Muscle layer of duodenum (tissue), 2 donors: ENCODE data around the gene PHF1.

Experiments used
- H3K27ac ChIP-seq: one replicate; pipeline ENCODE4 v1.7.0; 2013; ENCODE audit warnings: mild to moderate bottlenecking, low read length
- H3K27me3 ChIP-seq: one replicate; pipeline ENCODE4 v1.7.0; 2013; ENCODE audit warnings: low read depth, mild to moderate bottlenecking, control low read depth, low read length
- H3K36me3 ChIP-seq, 2 donors: one replicate each; pipeline ENCODE4 v1.7.0; 2013; ENCODE audit warnings: low read length in 2 of 2, control low read depth in 1 of 2, mild to moderate bottlenecking in 1 of 2; ENCODE audit not compliant: insufficient read depth in 2 of 2, control insufficient read depth in 1 of 2
- H3K4me1 ChIP-seq, 2 donors: one replicate each; pipeline ENCODE4 v1.7.0; 2013; ENCODE audit warnings: low read length in 2 of 2, mild to moderate bottlenecking in 2 of 2, control low read depth in 1 of 2, moderate library complexity in 1 of 2; ENCODE audit not compliant: insufficient read depth in 2 of 2, control insufficient read depth in 1 of 2
- H3K4me3 ChIP-seq, 2 donors: one replicate each; pipeline ENCODE4 v1.7.0; 2013; ENCODE audit warnings: low read length in 2 of 2, low read depth in 1 of 2, mild to moderate bottlenecking in 1 of 2
- H3K9me3 ChIP-seq, 2 donors: one replicate each; pipeline ENCODE4 v1.7.0; 2013; ENCODE audit warnings: low read length in 2 of 2, control low read depth in 1 of 2, mild to moderate bottlenecking in 1 of 2; ENCODE audit not compliant: control insufficient read depth in 1 of 2
- donor health status: healthy.

The PHF1 gene

DNA sequence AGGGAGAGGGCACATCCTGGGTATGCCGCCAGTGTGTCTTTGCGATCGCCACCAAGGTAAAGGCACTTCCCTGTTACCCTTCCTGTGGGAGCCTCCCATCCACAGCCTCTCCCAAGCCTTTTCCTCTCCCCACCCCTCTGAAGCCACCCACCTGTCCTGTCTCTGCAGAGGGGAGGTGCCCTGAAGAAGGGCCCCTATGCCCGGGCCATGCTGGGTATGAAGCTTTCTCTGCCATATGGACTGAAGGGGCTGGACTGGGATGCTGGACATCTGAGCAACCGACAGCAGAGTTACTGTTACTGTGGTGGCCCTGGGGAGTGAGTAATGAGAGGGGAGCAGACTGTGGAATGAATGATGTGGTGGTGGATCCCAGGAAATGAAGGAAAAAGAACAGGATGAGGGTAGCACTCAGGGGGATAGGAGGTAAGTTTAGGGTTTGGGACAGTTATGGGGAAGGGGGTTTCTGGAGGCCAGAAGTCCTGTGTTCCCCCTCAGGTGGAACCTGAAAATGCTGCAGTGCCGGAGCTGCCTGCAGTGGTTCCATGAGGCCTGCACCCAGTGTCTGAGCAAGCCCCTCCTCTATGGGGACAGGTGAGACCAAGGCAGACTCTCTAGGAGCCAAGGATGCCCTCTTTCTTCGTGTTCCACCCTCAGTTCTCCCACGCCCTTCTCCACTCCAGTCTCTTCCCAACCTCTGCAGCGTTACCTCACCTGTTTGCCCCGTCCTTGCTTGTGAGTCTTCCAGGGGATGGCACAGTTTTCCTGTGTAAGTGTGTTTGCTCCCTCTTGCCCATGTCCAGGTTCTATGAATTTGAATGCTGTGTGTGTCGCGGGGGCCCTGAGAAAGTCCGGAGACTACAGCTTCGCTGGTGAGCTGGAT, 2.7 kb downstream of the PHF1 start:
- no peaks in the 10 kb centered on the region for H3K9me3 ChIP-seq
- no peak overlapping the region for H3K4me3 ChIP-seq
- H3K4me1 ChIP-seq = peaks cover 12 to 46% of the 10 kb centered on the region in 2 donors
- H3K27ac ChIP-seq = no peak overlapping the region
- H3K36me3 ChIP-seq = peaks cover 30 to 52% of the 10 kb centered on the region in 2 donors
- H3K27me3 ChIP-seq = no peaks in the 10 kb centered on the region

DNA sequence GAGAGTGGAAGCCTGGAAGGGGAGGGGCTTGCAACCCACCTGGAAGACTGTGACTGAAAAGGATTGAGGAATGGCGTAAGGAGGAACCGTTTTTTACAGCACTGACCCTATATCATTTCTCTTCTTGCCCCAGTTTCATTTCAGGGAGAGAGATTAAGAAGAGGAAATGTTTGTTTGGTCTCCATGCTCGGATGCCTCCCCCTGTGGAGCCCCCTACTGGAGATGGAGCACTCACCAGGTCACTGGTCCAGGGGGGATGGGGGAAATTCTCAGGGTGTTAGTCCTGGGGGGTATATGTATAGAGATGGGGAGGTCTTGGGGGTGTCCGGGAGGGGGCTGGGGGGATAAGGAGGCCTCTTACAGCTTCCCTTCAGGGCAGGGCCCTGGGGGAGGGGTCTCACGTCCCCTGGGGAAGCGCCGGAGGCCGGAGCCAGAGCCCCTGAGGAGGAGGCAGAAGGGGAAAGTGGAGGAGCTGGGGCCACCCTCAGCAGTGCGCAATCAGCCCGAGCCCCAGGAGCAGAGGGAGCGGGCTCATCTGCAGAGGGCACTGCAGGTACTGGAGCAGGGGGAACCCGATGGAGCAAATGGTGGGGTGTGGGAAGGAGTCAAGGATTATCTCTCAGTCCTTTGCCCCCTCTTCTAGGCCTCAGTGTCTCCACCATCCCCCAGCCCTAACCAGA, 3.9 kb downstream of the PHF1 start:
- Histone ChIP-seq H3K9me3 (no peaks in the 10 kb centered on the region), H3K4me1 (peaks cover 22 to 57% of the 10 kb centered on the region in 2 donors)

DNA sequence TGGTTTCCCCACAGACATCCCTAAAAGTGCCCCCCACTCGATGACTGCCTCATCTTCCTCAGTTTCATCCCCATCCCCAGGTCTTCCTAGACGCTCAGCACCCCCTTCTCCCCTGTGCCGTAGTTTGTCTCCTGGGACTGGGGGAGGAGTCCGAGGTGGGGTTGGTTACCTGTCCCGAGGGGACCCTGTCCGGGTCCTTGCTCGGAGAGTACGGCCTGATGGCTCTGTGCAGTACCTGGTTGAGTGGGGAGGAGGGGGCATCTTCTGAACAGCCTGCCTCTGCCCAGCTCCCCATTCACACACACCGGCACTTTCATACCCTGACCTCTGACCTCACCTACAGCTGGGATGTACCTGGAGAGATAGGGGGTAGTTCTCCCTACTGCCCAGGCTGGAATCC, 5.0 kb downstream of the PHF1 start:
- Histone ChIP-seq H3K36me3 (peaks cover 30 to 52% of the 10 kb centered on the region in 2 donors), H3K27me3 (no peaks in the 10 kb centered on the region), H3K27ac (peak overlapping the region; percentile 84), H3K4me3 (no peak overlapping the region), H3K4me1 (peaks cover 22 to 57% of the 10 kb centered on the region in 2 donors), H3K9me3 (no peaks in the 10 kb centered on the region)

More for the DNA sequence above, 3.9 kb downstream of the PHF1 start:
- Histone ChIP-seq H3K4me3 (no peak overlapping the region), H3K36me3 (peaks cover 30 to 52% of the 10 kb centered on the region in 2 donors), H3K27ac (no peak overlapping the region), H3K27me3 (no peaks in the 10 kb centered on the region)

DNA sequence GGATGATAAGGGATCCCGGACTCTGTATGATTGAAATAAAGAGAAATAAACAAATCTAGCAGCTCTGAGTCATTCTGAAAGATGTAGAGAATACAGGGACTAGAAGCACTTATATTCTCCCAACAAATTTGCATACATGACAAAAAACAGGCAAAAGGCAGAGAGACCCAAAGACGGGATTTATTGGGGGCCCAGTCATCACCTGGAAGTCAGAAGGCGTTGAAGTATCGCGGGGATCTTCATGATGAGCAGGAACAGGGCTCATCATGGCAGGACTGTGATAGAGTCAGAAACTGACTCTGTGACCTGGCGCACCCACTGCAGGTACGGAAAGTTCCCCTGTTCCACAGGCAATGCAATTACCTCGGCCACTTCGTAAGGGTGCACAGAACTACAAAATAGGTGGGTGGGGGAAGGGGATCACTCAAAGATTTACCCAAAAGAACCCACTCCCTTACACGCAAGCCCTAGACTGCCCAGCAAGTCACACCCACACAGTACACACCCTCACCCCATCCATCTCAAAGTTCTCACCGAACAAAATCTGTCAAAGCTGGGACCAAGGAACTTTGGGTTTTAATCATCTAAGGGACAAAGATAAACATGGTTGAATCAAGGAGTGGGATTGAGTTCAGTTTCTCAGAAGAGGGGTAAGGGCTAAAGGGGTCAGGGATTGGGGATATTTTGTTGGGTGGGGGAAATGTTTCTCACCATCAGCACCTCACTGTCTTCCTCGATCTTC, 5.7 kb downstream of the PHF1 start:
- Histone ChIP-seq H3K4me3 (peak overlapping the region; percentile 77 to 79), H3K9me3 (no peaks in the 10 kb centered on the region), H3K4me1 (peaks cover 22 to 62% of the 10 kb centered on the region in 2 donors), H3K27ac (peak overlapping the region; percentile 84), H3K36me3 (peaks cover 30 to 52% of the 10 kb centered on the region in 2 donors), H3K27me3 (no peaks in the 10 kb centered on the region)

DNA sequence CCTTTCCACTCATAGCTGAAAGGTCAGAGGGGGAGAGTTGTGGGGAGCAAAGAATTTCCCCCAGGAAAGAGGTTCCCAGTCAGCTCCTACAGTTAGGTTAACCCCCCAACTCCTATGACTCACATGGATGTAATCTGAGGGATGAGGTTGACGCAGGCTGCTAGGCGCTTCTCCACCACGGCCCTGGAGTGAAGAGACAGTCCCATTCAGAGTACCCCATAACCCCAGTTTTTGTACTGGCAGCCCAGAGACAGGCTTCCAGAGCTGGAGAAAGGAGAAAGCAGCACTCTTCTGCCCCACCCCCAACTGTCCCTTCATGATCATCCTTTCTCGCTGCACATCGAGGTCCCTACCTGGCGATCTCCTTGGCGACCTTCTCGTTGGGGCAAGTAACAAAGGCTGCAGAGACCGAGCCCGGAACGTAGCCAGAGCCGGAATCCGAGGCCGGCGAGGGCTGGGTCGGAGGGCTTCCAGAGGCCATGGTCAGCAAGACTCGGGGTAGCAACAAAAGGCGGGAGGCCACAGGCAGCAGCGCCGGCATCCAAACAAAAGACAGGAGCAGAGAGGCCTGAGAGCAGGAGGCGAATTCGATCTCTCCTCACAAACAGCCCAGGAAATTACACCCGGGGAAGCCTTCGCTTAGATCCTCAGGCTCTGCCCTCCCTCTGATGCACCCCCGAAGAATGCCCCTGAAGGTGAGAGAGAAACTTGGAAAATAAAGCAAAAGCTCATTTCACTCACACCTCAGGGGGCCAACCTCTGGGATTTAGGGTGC, 6.5 kb downstream of the PHF1 start:
- Histone ChIP-seq H3K36me3 (peaks cover 27 to 50% of the 10 kb centered on the region in 2 donors), H3K4me1 (peaks cover 22 to 55% of the 10 kb centered on the region in 2 donors), H3K4me3 (peak overlapping the region; percentile 77 to 79), H3K27me3 (no peaks in the 10 kb centered on the region), H3K9me3 (no peaks in the 10 kb centered on the region), H3K27ac (peak overlapping the region; percentile 84)

DNA sequence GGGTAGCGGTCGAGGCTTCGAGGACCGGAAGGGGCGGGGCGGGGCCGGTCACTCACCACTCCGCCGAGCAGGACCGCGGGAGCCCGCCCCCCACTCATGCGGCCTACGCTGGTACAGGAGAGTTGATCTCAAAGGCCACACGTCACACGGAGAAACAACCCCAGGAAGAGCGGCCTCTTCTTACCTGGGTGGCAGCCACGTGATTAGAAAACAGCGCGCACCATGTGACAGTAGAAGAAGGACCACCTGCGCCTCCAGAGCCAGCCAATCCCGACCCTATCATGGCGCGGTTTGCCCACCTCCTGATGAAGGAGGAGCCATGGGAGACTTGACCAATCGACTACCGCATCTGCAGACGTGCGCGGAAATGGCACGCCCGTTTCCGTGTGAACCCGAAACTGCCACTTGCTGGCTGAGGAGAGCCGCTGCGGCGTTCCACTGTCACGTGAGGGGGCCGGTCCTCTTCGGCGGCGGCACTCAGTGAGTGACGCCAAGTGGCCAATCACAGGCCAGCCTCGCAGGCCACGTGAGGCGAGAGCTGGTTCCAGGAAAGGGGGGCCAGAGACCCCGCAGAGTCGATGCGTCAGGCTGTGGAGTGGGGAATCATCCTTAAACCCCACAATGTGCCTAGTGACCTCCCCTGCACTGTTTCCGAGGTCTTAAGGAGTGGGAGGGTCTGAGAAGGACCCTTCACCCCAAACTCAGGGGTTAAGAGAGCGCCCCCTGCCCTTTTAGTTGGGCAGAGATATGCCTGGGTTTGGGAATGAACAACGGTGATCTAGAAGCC, 7.3 kb downstream of the PHF1 start, which contains the start of gene CUTA:
Gene CUTA, minus strand, starts transcription at position 205 of the 787 bp plus-strand sequence. Its CDS starts 107 bp downstream, at position 98.
- peak within 1 kb of the TSS; percentile 77 to 79 for H3K4me3 ChIP-seq
- H3K36me3 ChIP-seq = peaks cover 20 to 42% of the 10 kb centered on the region in 2 donors
- no peaks in the 10 kb centered on the region for H3K9me3 ChIP-seq
- H3K27me3 ChIP-seq = no peaks in the 10 kb centered on the region
- peaks cover 19 to 49% of the 10 kb centered on the region in 2 donors for H3K4me1 ChIP-seq
- H3K27ac ChIP-seq = peak within 1 kb of the TSS; percentile 98

DNA sequence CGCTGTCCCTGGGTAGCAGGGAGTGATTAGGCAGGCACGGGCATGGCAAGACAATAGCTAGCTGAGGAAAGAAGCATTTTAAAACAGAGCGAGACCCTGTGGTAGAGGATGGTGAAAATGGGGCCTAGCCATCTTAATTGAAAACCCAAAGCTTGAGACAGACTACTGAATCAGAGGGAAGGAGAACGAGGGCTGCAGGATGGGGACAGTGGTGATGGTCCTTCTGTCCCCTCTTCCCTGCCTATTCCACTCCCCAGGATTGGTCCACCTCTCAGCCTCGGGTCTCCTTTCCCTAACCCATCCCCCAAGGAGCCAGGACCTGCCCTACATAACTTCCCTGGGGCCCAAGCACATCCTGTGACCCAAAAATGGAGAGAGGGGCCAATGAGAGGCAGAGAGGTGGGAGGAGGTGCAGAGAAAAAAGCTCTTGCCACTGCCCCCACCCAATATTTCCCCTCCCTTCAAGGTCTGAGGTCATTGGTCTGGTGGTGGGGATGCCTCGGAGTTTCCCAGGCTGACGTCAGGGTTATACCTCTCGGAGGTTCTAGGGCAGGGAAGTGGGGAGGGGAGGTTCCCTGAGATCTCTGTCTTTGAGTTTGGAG, 8.0 kb downstream of the PHF1 start:
- H3K27ac ChIP-seq = peak overlapping the region; percentile 98
- peak overlapping the region; percentile 66 to 77 for H3K4me3 ChIP-seq
- peaks cover 13 to 35% of the 10 kb centered on the region in 2 donors for H3K36me3 ChIP-seq
- no peaks in the 10 kb centered on the region for H3K9me3 ChIP-seq
- no peaks in the 10 kb centered on the region for H3K27me3 ChIP-seq
- H3K4me1 ChIP-seq = peaks cover 19 to 47% of the 10 kb centered on the region in 2 donors

DNA sequence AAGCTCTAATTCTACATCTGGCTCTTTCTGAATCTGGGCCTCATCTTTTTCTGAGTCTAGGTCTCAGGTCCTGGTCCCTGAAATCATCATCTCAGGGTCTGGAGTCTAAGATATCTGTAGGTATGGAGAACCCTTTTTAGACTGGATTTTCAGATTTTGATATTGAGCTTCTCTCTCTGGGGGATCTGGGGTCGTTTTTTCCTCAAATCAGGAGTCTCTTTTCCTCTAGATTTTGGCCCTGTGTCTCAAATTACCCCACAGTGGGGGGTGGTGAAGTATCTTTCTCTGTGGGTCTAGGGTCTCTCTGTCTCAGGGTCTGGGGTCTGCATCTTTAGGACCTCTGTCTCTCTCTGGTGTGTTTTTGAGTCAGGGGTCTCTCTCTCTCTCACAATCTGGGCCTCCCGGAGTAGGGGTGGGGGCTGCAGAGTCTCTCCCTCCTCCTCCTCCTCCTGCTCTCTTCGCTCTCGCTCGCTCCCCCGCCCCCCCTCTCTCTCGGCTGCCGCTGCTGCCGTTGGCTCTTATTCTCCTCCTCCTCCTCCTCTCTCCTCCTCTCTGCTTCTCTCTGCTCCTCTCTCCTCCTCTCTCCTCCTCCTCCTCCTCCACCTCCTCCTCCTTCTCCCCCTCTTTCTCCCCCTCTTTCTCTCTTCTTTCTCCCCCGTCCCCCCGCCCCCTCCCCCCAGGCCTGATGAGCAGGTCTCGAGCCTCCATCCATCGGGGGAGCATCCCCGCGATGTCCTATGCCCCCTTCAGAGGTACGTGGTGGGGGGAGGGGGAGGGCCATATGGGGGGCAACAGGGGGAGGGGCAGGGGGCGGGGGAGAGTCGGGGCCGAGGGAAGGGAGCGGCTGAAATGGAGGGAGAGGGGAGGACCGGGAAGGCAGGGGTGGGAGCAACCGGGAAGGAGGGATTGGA, 9.0 kb downstream of the PHF1 start, which contains the start of gene SYNGAP1:
Gene SYNGAP1, plus strand, starts transcription at position 486 of the 911 bp plus-strand sequence. Its CDS starts 200 bp downstream, at position 686.
- Histone ChIP-seq H3K27ac (peak within 1 kb of the TSS; percentile 98), H3K27me3 (no peaks in the 10 kb centered on the region), H3K36me3 (peaks cover 6 to 24% of the 10 kb centered on the region in 2 donors), H3K4me1 (peaks cover 24 to 54% of the 10 kb centered on the region in 2 donors), H3K4me3 (peak within 1 kb of the TSS; percentile 66 to 77), H3K9me3 (no peaks in the 10 kb centered on the region)
